ENCODE results near the gene CDH11. TPM values are rescaled to one million over a fixed set of nuclear protein-coding genes. Genes with fewer than 3 reads are reported as not detected.

Gene CDH11
- total RNA-seq, 1 donor from 2014 or later, result 145 TPM

- intact Hi-C loops (cut with DNase I), result no loop called here
- Histone ChIP-seq H3K9me3 (no peaks in the 10 kb centered on the region), H3K4me1 (no peaks in the 10 kb centered on the region), H3K27ac (no peak overlapping the region), H3K27me3 (no peaks in the 10 kb centered on the region), H3K36me3 (no peaks in the 10 kb centered on the region), H3K4me3 (no peak overlapping the region)
- DNase-seq (ENCODE audit: low spot score in 2 of 2), result no peak
- no peak for TF ChIP-seq CTCF (IDR thresholded peaks at IDR 0.05)
These were observed 223.7 kb downstream of the CDH11 start for GRCh38 chr16:64898159-64898558.
